HepG2 (cell line): ENCODE measurements around the gene PIKFYVE. TPM values are rescaled to one million over a fixed set of nuclear protein-coding genes. Genes with fewer than 3 reads are reported as not detected.
A peak's percentile ranks its signal among the peaks of the same experiment; 100 is the strongest.

ENCODE experiments used
- ETV5 ChIP-seq: IDR thresholded peaks from 2 replicates; pipeline ENCODE4 v1.6.1; 2018; ENCODE audit warnings: missing biosample characterization, missing genetic modification reagents, inconsistent platforms, borderline replicate concordance
- GTF2F1 ChIP-seq: fragments of 150-350 bp; IDR thresholded peaks from 2 replicates; pipeline ENCODE4 v1.6.1; 2014; ENCODE audit warnings: low read length
- MED8 ChIP-seq: sonication (generic); formaldehyde crosslinking; IDR thresholded peaks from 2 replicates; pipeline ENCODE4 v1.8.1; 2023; ENCODE audit warnings: mild to moderate bottlenecking, missing genetic modification reagents; ENCODE audit not compliant: insufficient replicate concordance
- MEF2D ChIP-seq: sonication (generic); formaldehyde crosslinking; IDR thresholded peaks from 2 replicates; pipeline ENCODE4 v1.5.1; 2020; ENCODE audit warnings: mild to moderate bottlenecking, missing genetic modification reagents
- MTA1 ChIP-seq: sonication (generic); formaldehyde crosslinking; IDR thresholded peaks from 2 replicates; pipeline ENCODE4 v1.4.0; 2020; ENCODE audit warnings: missing genetic modification reagents, mild to moderate bottlenecking, borderline replicate concordance
- MYC ChIP-seq: sonication (generic); formaldehyde crosslinking; IDR thresholded peaks from 2 replicates; pipeline ENCODE4 v1.9.0; 2021; ENCODE audit warnings: missing genetic modification reagents, borderline replicate concordance
- SRSF4 ChIP-seq: fragments of 200-400 bp; formaldehyde crosslinking; IDR thresholded peaks from one replicate; pipeline ENCODE4 v1.6.1; 2018; ENCODE audit warnings: mild to moderate bottlenecking, low read depth, low read length, moderate library complexity; ENCODE audit not compliant: poor library complexity, severe bottlenecking
- TBL1XR1 ChIP-seq: fragments of 150-350 bp; IDR thresholded peaks from 2 replicates; pipeline ENCODE4 v1.6.1; 2014; ENCODE audit warnings: borderline replicate concordance, low read length; ENCODE audit not compliant: partially characterized antibody
- ZFP36L1 ChIP-seq: sonication (generic); formaldehyde crosslinking; IDR thresholded peaks from 2 replicates; pipeline ENCODE4 v1.8.0; 2022; ENCODE audit warnings: mild to moderate bottlenecking, missing genetic modification reagents, moderate library complexity
- ZNF468 ChIP-seq: sonication (generic); formaldehyde crosslinking; IDR thresholded peaks from 2 replicates; pipeline ENCODE4 v1.8.0; 2022; ENCODE audit warnings: mild to moderate bottlenecking, moderate library complexity, missing genetic modification reagents
- ZNF747 ChIP-seq: sonication (generic); formaldehyde crosslinking; IDR thresholded peaks from 2 replicates; pipeline ENCODE4 v1.8.1; 2023; ENCODE audit warnings: missing genetic modification reagents, mild to moderate bottlenecking, borderline replicate concordance
- ZNF75D ChIP-seq: sonication (generic); formaldehyde crosslinking; IDR thresholded peaks from 2 replicates; pipeline ENCODE4 v1.8.1; 2023; ENCODE audit warnings: missing genetic modification reagents, mild to moderate bottlenecking, borderline replicate concordance
- ZNF775 ChIP-seq: sonication (generic); formaldehyde crosslinking; IDR thresholded peaks from 2 replicates; pipeline ENCODE4 v1.4.0; 2020; ENCODE audit warnings: missing genetic modification reagents, mild to moderate bottlenecking, moderate library complexity, borderline replicate concordance
- polyA plus RNA-seq, 8 experiments: library from polyadenylated mRNA; depleted of rRNA in 3 of 8; stranded (reverse) in 7 of 8; unstranded in 1 of 8; fragments of >200 nt; fragmentation: Illumina TruSeq in 4 of 8; extraction: Trizol in 4 of 8; gene quantifications; 2 replicates each; pipeline versions ENCODE4 v1.2.1 to v1.2.3, GENCODE V29; 2011 to 2016; ENCODE audit warnings: low read depth in 4 of 8, missing spikeins in 1 of 8, mixed read lengths in 1 of 8; ENCODE audit not compliant: insufficient read depth in 1 of 8
- total RNA-seq, 5 experiments: library from RNA; depleted of rRNA; stranded (reverse); fragments of >200 nt; fragmentation: Illumina TruSeq; extraction: Trizol; gene quantifications; 2 replicates each; pipeline ENCODE4 v1.2.3, GENCODE V29; 2016; ENCODE audit warnings: low read depth in 1 of 5
- TF ChIP-seq, protein P1 (sequence below): sonication (generic); formaldehyde crosslinking; IDR thresholded peaks from 2 replicates; pipeline ENCODE4 v1.4.0; 2020; ENCODE audit warnings: missing genetic modification reagents
- TF ChIP-seq, protein P2 (sequence below): sonication (generic); formaldehyde crosslinking; IDR thresholded peaks from 2 replicates; pipeline ENCODE4 v1.5.0; 2020; ENCODE audit warnings: mild to moderate bottlenecking, missing genetic modification reagents, borderline replicate concordance
- TF ChIP-seq, protein P3 (sequence below): IDR thresholded peaks from 2 replicates; pipeline ENCODE4 v1.6.1; 2016; ENCODE audit warnings: low read depth, missing genetic modification reagents, missing compliant biosample characterization

The PIKFYVE gene
- total and polyA plus RNA-seq, 2 of the 13 experiments (the other 11 are each of a cell fraction or from before 2014, with no cell fraction given), result 20.2 to 21.7 TPM

DNA sequence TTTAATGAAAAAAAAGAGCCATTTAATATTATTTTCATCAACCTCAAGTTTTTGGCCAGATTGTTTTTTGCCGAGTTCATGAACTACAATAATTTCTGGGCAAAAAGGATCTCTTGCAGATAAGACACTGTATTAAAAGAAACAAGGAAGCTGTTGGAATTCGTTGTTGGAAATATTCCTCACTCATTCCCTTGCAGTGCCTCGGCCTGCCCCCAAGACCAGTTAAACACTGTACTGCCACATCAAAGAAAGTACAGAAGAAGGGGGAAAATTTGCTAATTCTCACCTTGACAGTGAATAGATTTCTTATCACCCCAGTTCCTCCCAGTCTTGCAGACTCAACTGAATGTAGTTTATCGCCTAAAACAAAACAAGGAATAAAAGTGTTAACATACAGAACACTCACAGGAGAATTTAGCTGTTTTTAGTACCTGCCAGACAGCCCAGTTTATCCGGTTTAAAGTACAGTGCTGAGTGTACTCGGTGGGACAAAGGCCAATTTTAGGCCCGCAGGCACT lies 12.4 kb upstream of the PIKFYVE start (continued):
- TF ChIP-seq ZNF775 (CRISPR knock-in tag) (peak; percentile 96), ETV5 (peak; percentile 90; the same call in 1 of the 2 replicates), GTF2F1 (no peak), MED8 (CRISPR knock-in tag) (no peak), ZFP36L1 (CRISPR knock-in tag) (no peak), MEF2D (CRISPR knock-in tag) (peak; percentile 95), ZNF468 (CRISPR knock-in tag) (no peak), ZNF75D (CRISPR knock-in tag) (no peak), MTA1 (CRISPR knock-in tag) (no peak), MYC (CRISPR knock-in tag) (no peak), ZNF747 (no peak), TBL1XR1 (no peak), SRSF4 (no peak)
- TF ChIP-seq, protein P1, sequence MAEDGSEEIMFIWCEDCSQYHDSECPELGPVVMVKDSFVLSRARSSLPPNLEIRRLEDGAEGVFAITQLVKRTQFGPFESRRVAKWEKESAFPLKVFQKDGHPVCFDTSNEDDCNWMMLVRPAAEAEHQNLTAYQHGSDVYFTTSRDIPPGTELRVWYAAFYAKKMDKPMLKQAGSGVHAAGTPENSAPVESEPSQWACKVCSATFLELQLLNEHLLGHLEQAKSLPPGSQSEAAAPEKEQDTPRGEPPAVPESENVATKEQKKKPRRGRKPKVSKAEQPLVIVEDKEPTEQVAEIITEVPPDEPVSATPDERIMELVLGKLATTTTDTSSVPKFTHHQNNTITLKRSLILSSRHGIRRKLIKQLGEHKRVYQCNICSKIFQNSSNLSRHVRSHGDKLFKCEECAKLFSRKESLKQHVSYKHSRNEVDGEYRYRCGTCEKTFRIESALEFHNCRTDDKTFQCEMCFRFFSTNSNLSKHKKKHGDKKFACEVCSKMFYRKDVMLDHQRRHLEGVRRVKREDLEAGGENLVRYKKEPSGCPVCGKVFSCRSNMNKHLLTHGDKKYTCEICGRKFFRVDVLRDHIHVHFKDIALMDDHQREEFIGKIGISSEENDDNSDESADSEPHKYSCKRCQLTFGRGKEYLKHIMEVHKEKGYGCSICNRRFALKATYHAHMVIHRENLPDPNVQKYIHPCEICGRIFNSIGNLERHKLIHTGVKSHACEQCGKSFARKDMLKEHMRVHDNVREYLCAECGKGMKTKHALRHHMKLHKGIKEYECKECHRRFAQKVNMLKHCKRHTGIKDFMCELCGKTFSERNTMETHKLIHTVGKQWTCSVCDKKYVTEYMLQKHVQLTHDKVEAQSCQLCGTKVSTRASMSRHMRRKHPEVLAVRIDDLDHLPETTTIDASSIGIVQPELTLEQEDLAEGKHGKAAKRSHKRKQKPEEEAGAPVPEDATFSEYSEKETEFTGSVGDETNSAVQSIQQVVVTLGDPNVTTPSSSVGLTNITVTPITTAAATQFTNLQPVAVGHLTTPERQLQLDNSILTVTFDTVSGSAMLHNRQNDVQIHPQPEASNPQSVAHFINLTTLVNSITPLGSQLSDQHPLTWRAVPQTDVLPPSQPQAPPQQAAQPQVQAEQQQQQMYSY (CRISPR knock-in tag), result no peak
- TF ChIP-seq, protein P2, sequence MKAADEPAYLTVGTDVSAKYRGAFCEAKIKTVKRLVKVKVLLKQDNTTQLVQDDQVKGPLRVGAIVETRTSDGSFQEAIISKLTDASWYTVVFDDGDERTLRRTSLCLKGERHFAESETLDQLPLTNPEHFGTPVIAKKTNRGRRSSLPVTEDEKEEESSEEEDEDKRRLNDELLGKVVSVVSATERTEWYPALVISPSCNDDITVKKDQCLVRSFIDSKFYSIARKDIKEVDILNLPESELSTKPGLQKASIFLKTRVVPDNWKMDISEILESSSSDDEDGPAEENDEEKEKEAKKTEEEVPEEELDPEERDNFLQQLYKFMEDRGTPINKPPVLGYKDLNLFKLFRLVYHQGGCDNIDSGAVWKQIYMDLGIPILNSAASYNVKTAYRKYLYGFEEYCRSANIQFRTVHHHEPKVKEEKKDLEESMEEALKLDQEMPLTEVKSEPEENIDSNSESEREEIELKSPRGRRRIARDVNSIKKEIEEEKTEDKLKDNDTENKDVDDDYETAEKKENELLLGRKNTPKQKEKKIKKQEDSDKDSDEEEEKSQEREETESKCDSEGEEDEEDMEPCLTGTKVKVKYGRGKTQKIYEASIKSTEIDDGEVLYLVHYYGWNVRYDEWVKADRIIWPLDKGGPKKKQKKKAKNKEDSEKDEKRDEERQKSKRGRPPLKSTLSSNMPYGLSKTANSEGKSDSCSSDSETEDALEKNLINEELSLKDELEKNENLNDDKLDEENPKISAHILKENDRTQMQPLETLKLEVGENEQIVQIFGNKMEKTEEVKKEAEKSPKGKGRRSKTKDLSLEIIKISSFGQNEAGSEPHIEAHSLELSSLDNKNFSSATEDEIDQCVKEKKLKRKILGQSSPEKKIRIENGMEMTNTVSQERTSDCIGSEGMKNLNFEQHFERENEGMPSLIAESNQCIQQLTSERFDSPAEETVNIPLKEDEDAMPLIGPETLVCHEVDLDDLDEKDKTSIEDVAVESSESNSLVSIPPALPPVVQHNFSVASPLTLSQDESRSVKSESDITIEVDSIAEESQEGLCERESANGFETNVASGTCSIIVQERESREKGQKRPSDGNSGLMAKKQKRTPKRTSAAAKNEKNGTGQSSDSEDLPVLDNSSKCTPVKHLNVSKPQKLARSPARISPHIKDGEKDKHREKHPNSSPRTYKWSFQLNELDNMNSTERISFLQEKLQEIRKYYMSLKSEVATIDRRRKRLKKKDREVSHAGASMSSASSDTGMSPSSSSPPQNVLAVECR, result no peak
- TF ChIP-seq, protein P3, sequence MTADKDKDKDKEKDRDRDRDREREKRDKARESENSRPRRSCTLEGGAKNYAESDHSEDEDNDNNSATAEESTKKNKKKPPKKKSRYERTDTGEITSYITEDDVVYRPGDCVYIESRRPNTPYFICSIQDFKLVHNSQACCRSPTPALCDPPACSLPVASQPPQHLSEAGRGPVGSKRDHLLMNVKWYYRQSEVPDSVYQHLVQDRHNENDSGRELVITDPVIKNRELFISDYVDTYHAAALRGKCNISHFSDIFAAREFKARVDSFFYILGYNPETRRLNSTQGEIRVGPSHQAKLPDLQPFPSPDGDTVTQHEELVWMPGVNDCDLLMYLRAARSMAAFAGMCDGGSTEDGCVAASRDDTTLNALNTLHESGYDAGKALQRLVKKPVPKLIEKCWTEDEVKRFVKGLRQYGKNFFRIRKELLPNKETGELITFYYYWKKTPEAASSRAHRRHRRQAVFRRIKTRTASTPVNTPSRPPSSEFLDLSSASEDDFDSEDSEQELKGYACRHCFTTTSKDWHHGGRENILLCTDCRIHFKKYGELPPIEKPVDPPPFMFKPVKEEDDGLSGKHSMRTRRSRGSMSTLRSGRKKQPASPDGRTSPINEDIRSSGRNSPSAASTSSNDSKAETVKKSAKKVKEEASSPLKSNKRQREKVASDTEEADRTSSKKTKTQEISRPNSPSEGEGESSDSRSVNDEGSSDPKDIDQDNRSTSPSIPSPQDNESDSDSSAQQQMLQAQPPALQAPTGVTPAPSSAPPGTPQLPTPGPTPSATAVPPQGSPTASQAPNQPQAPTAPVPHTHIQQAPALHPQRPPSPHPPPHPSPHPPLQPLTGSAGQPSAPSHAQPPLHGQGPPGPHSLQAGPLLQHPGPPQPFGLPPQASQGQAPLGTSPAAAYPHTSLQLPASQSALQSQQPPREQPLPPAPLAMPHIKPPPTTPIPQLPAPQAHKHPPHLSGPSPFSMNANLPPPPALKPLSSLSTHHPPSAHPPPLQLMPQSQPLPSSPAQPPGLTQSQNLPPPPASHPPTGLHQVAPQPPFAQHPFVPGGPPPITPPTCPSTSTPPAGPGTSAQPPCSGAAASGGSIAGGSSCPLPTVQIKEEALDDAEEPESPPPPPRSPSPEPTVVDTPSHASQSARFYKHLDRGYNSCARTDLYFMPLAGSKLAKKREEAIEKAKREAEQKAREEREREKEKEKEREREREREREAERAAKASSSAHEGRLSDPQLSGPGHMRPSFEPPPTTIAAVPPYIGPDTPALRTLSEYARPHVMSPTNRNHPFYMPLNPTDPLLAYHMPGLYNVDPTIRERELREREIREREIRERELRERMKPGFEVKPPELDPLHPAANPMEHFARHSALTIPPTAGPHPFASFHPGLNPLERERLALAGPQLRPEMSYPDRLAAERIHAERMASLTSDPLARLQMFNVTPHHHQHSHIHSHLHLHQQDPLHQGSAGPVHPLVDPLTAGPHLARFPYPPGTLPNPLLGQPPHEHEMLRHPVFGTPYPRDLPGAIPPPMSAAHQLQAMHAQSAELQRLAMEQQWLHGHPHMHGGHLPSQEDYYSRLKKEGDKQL (CRISPR knock-in tag), result no peak
